Fibroblast of skin of right quadriceps (primary cell): ENCODE data around the gene TMEM272.

Source experiments
- DNase-seq: peaks from one replicate; pipeline ENCODE4 v3.0.0-alpha.2; 2013

The TMEM272 gene

DNA sequence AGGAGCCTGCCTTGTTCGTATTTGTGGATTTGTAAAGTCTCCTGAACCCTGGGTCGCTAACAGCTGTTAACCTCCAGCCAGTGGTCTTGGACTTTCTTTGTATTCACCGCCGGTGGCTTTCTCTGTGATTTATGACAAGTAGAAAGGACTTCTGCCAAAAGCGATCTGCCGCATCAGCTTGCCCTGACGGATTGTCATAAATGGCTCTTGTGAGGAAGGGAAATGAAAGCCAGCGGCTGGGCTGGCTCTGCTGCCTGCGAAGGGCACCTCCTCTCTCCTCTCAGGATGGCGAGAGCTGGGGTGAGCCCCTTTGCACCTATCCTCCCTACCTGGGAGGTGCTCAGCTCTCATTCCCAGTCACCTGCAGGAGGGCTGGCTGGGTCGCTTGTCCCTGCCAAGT lies 66.6 kb downstream of the TMEM272 start:
- no peak for DNase-seq

DNA sequence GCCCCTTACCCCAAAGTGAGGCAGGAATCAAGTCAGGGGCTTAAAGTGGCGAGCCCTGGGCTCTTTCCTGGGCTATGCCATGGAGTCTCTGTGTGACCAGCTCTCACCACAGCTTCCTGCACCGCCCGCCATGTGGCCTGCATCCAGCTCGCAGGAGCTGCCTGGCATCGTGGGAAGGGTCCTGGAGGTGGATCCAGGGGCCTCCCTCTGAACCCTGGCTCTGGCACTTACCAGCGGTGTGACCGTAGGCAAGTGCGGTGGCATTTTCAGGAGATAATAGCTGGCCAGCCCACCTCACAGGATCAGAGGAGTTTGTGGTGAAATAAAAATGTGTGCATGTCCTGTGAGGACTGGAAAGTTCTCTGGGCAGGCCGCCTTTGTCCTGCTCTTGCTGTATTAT lies 67.1 kb downstream of the TMEM272 start:
- no peak for DNase-seq

DNA sequence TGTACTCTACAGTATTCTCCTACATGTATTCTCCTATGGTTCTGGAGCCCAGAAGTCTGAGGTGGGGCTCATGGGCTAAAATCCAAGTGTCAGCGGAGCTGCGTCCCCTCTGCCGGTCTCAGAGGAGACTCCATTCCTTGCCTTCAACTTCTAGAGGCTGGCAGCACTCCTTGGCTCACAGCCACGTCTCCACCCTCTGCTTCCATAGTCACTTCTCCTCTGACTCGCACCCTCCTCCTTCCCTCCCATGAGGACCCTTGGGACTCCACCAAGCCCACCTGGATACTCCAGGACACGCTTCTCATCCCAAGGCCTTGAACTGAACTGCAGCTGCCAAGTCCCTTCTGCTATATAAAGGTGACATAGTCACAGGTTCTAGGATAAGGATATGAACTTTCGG lies 68.8 kb downstream of the TMEM272 start:
- DNase-seq, result no peak

DNA sequence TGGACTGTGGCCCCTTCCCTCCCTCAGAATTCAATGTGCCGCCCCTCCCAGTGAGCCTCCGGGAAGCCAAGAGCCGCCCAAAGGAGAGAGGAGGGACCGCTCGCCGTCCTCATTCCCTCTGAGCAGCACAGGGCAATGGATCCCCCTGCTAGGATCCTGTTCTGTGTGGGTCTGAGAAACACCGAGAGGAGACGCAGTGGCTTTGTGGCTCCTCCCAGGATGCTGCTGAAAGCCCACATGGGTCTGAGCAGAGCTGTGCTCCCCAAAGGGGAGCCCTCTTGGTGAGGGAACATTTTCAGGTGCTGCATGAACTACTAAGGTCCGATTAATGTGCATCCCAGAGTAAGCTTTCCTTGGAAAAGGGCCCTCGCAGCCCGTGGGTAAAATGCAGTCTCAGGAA lies 71.5 kb downstream of the TMEM272 start:
- no peak for DNase-seq

DNA sequence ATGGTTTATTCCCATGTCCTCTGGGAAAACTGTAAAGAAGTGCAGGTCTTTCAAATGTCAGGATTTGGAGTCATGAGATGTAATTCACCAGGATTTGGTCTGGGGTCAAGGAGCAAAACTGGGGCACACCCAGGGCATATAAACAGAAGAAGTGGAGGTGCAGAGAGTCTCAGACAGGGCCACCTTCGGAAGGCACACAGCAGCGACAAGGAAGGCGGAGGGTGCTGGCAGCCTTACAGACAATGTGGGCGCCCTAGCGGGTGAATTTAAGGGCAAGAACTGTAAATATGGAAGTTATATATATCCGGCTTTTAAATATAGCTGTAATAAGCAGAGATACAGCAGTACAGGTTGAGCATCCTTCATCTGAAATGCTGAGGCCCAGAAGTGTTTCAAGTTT lies 72.2 kb downstream of the TMEM272 start:
- DNase-seq, result no peak

DNA sequence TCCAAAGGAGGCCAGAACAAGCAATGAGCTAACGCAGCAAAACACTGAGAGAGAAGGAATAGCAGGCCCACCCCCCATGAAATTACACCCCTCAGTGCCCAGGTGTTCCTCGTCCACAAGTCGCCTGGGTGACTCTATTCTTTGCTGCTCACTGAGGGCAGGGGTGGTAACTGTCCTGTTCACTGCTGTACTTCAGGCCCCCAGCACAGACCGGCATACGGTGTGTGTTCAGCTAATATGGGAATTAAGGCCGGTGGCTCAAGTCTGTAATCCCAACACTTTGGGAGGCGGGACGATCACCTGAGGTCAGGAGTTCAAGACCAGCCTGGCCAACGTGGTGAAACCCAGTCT lies 72.9 kb downstream of the TMEM272 start:
- DNase-seq, result no peak

DNA sequence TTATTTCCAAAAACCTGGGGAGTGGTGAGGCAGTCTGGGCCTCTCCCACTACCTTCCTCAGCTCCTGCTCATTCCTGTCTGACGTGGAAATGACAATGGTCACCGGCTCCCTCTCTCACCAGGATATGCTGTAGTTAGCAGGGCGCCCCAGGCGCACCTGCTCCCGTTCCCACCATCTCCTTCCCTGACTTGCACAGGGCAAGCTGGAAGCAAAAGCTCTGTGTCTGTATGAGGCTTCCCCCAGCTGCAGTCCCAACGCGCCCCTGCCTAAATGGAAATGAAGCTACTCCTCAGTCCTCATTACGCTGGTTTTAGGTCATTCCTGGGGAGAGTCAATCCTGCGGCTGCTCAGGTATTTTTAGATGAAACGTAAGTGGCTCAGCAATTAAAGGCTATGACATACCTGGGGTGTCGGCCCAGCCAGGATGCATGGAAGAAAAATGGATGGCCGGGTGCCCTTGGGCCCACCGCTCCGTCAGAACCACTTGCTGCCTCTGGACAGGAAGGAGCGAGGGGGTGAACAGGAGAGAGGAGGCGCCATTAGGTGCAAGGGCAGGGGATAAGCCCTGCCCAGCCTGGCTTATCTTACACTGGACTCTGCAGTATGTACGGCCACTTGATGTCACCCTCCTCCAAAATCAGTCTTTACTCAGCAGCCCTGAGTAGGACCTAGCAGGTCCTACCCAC lies 73.4 kb downstream of the TMEM272 start:
- no peak for DNase-seq

DNA sequence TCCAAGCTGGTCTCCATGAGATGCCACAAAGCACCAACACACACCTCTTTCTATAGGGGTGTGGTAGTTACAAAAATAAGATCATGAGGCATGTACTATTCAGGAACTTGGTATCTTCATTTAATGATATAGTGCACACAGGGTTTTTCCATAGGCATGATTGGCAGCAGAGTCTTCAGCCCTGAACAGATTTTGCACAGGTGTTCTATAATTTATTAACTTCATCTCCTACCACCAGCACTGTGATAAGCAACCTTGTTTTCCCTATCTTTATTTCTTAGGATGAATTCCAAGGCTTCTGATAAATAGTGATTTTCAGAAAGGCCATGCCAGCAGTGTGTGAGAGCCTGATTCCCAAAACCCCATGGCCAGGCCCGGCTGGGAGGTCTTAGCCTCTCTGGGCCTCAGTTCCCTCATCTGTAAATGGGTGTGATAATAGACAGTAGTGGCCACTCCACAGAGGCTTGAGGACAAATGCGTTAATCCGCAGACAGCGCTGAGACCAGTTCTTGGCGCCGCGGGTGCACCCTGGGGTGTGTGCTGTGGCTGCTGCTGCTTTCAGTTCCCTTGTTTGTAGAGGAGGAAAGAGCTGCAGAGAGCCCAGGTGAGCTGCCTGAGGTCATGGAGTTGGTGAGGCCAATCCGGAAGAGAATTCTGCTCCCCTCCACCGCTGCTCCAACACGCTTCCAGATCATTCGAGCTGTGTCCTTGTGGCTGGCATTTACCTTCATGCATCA lies 74.1 kb downstream of the TMEM272 start:
- no peak for DNase-seq

DNA sequence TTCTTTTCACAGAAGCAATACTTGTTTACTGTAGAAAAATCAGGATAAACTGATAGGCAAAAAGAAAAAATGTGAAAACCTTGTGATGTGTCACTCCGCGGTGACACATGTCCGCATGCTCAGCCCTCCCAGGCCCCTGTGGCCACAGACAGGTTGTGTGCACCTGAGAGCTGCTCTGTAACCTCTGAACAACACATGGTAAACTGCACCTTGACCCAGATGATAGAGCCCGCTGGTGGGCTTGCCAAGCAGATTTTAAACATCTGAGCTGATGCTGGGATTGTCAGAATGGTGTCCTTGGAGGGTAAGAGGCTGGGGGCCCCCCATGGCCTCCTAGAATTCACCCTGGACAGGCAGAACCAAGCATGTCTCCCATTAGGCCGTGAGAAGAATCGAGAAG lies 74.8 kb downstream of the TMEM272 start:
- no peak for DNase-seq

DNA sequence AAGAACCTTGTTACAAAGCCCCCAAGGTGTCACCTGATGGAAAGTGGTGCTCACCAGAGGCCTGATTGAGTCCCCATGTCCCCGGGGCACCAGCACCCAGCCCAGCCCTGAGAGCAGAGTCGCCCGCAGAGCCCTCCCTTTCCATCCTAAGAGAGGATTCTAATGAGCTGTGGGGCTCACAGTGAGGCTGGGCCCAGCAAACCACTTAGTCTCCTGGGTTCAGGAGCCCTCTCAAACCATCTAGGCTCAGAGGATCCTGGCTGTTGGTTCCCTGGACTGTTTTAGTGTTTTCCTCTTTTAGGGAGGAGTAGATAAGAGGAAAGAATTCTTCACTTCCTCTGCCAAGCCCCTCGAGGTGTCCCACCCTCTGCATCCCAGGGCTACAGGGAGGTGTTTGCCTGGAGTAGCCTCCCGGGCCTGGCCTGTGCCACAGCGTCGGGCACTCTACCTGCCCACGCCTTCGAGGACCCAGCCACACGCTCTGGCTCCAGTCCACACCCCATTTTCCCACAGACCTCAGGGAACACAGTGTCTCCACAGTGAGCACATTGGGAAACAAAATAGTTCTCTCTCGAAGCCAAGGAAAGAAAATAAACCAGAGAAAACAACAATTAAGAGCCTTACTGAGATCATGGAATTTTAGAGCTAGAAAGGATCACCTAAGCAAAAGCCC lies 75.4 kb downstream of the TMEM272 start:
- DNase-seq, result no peak

DNA sequence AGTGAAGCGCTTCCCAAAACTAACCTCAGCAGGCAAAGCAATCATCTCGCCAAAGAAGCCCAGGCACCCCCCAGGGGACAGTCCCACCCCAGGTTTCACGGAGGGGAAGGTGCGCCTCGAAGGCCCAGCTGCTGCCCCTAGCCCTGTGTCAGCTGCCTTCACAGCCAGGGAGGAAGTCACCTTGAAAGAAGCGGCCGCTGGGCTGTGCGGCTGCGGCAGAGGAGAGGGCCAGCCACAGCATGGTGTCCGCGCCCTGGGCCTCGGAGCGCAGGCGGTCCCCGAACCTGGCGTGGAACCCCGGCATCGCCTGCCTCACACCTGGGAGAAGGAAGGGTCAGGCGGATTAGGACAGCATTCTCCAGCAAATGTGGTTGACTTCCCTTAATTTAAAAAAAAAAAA lies 76.0 kb downstream of the TMEM272 start:
- no peak for DNase-seq

DNA sequence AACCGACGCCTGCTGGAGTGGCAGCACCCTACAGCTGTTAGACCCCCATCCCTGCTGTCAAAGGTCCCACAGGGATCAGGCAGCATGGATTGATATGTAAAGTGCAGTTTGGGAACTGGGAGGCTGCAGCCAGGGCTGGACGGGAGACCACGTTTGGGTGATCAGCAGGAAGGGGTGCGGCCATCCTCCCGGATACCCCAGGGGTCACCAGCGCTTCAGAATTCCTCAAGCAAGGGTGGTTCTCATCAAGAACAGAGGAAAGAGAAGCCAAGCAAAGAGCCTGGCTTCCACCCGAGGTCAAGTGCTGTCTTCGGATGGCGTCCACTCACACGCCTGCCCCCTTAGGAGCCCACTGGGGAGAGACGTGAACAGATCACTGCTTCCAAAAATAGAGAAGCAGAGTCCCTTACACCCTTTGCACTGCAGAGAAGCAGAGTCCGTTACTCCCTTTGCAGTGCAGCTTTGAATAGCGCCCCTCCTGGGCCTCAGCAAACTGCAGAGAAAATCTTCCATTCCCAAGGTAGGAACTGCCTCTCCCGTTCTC lies 76.5 kb downstream of the TMEM272 start:
- DNase-seq, result no peak

DNA sequence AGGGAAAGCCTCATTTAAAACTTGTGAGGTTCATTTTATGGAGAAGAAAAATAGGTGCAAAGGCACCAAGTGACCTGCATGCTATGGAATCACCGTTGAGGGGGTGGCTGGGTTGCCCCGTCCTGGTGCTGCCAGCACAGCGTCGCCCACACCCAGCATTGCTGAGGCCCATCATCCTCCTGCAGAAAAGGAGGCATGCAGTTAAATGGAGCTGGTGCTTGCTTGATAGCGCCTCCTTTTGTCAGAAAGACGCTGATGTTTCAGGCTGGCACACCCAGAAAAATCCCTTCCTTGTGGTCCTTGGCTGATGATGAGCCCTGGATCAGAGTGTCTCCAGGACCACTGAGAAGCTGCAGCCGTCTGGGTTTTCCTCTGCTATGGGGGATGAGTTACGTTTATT lies 77.9 kb downstream of the TMEM272 start:
- no peak for DNase-seq

DNA sequence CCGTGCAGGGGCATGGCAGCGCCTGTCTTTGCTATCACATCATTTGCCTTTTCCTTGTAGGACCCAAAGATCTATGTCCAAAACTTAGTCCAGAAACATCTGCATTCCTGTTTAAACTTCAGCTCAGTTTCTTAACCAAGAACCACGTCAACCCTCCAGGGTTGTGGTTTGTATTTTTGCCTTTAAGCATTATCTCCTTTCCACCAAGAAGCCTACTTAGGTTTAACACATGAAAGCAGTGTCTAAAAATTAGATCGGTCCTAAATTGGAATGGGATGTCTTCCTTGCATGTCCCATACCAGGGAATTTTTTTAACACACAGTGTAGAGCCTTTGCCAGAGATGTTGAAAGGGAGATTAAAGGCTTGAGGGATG lies 79.8 kb downstream of the TMEM272 start:
- DNase-seq, result no peak

DNA sequence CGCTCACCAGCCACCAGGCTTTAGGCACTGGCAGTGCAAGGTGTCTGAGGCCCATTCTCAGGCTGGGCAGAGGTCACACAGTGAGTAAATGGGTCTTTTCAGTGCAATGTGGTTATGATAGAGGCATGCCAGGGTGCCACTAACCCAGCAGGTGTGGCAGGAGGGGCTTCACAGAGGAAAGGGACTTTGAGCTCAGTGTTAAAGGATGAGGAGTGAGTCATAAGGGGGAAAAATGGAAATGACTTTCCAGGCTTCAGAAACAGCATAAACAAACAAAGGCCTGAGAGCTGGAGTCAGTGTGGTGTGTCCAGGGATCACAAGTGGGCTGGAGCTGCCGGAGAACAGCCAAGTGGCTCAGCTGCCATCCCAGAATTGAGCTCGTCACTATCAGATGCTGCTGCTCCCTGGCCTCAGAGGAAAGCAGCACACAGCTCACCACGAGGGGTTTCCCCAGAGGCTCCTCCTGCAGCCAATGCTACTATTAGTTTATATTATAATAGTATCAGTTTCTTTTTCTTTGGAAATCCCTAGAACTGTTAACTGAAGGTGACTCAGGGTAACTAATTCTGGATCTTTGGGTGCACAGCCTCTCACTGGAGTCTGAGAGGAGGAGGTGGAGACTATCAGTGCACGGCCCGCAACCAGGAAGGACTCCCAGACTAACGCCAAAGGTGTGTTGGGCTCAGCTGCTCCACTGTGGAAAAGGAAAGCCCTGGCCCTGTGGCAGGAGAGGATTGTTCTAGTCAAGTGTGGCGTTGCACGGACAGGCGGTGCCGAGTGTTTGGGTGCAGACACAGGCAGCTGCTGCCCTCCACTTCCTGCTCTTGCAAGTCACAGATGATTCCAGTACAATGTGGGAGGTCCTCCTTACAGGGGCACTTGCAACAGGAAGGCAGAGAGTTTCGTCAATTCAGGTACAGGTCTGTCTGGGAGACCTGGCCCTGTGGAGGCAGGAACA lies 80.5 kb downstream of the TMEM272 start:
- DNase-seq, result peak; percentile 25

DNA sequence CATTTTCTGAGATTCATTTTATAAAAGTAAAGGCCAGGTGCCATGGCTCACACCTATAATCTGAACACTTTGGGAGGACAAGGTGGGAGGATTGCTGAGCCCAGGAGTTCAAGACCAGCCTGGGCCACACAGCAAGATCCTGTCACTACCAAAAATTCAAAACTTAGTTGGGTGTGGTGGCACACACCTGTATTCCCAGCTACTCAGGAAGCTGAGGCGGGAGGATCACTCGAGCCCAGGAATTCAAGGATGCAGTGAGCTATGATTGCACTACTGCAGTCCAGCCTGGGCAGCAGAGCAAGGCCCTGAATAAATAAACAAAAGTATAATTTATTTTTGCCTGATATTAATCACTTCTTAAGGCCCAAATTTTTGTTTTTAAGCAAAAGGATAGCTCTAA lies 81.5 kb downstream of the TMEM272 start:
- no peak for DNase-seq
